NCI-H69 (cell line): ENCODE measurements around the gene COG7.
A peak's percentile ranks its signal among the peaks of the same experiment; 100 is the strongest.
"Not testable (repeated sequence)": the region's sequence is repeated elsewhere in the genome, so short reads cannot be mapped to it uniquely, and the experiment has no call there.

Experiments used
- DNase-seq: peaks from one replicate; lab custom pipeline; 2025; lab: John Stamatoyannopoulos, UW

The COG7 gene

GRCh38 chr16:23452572-23453337, at the start of gene COG7:
Gene COG7 (minus strand): TSS chr16:23453189. CDS start chr16:23452994, 195 bp downstream.
- DNase-seq, result peak; percentile 93

- no peak for DNase-seq
These were observed 49.5 kb upstream of the COG7 start for GRCh38 chr16:23502466-23502865.

GRCh38 chr16:23501291-23501690, 48.3 kb upstream of the COG7 start:
- no peak for DNase-seq

GRCh38 chr16:23500862-23501225, 47.9 kb upstream of the COG7 start:
- DNase-seq, result no peak

GRCh38 chr16:23500212-23500861, 47.3 kb upstream of the COG7 start:
- no peak for DNase-seq

GRCh38 chr16:23499801-23500200, 46.8 kb upstream of the COG7 start:
- no peak for DNase-seq

GRCh38 chr16:23498863-23499262, 45.9 kb upstream of the COG7 start:
- no peak for DNase-seq

- DNase-seq, result no peak
These were observed 44.5 kb upstream of the COG7 start for GRCh38 chr16:23497543-23497868.

- DNase-seq, result no peak
These were observed 44.0 kb upstream of the COG7 start for GRCh38 chr16:23496821-23497542.

- no peak for DNase-seq
These were observed 42.7 kb upstream of the COG7 start for GRCh38 chr16:23495671-23496070.

GRCh38 chr16:23494188-23494587, 41.2 kb upstream of the COG7 start:
- DNase-seq, result no peak

- no peak for DNase-seq
These were observed 38.8 kb upstream of the COG7 start for GRCh38 chr16:23491490-23492391.

GRCh38 chr16:23486480-23486879, 33.5 kb upstream of the COG7 start:
- no peak for DNase-seq

GRCh38 chr16:23485841-23486240, 32.9 kb upstream of the COG7 start:
- no peak for DNase-seq

GRCh38 chr16:23485257-23485614, 32.2 kb upstream of the COG7 start:
- no peak for DNase-seq

GRCh38 chr16:23484510-23485256, 31.7 kb upstream of the COG7 start:
- DNase-seq, result no peak

- not testable (repeated sequence) for DNase-seq
These were observed 30.5 kb upstream of the COG7 start for GRCh38 chr16:23483492-23483891.

GRCh38 chr16:23482778-23483177, 29.8 kb upstream of the COG7 start:
- DNase-seq, result no peak

GRCh38 chr16:23480257-23480656, 27.3 kb upstream of the COG7 start:
- no peak for DNase-seq

GRCh38 chr16:23479138-23479537, 26.1 kb upstream of the COG7 start:
- no peak for DNase-seq

GRCh38 chr16:23478566-23478965, 25.6 kb upstream of the COG7 start:
- no peak for DNase-seq

- no peak for DNase-seq
These were observed 23.3 kb upstream of the COG7 start for GRCh38 chr16:23476289-23476688.
